AG08396 (cell line): ENCODE measurements around the gene GUCA1C.

Experiments used
- DNase-seq: peaks from one replicate; pipeline ENCODE4 v3.0.0; 2012; ENCODE audit warnings: low spot score, mixed read lengths

The GUCA1C gene, protein sequence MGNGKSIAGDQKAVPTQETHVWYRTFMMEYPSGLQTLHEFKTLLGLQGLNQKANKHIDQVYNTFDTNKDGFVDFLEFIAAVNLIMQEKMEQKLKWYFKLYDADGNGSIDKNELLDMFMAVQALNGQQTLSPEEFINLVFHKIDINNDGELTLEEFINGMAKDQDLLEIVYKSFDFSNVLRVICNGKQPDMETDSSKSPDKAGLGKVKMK

DNA sequence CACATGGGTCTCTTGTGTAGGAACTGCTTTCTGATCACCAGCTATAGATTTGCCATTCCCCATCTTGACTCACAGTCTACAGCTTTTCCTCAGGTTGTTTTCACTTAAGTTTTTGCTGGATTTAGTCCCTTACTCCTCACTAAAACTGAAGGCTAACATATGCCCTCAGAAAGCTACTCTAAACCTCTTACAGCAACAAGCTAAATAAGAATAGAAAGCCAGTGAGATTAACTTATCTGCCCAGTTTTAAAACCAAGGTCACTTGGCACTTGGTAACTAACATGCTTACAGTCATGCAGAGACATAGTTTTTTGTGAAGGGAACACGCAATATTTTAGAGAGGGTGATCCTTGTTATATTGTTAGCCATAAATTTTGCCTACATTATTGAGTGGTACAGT is at the start of gene GUCA1C:
TSS of gene GUCA1C (minus strand) at position 180 of the 400 bp plus-strand sequence. CDS start at position 63, 117 bp downstream.
- DNase-seq: no peak

DNA sequence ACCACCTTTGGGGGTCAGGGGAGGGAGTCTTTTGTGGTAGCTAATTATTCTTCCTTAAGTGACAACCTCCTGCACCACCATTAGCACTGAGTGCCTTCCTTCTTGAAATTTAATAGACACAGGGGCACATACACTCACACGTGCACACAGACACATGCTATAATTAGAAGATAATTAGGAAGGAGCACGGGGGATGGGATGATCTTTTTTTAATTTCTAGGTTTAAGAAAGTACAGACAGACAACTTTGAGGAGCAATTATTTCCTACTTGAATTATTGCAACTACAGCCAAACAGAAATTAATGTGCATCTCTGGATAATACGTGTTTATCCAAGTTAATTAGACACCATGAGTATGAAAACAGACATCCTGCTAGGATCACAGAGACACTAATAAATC is 44.8 kb upstream of the GUCA1C start:
- DNase-seq: no peak

DNA sequence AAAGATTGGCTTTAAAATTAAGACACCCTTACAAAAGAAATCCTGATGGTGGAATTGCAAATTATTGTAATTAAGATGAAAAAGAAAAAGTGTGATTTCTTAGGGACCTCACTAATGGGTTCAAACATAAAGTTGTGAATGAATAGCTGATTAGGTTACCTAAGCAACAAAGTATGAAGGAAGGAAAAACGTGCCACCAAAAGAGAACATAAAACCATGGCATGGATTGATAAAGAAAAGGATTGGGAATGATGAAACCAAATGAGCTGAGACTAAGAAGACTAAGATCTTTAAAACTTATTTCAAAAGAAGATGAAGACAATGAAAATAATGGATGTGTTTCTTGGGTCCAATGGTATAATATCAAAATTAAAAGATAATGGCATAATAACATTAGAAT is 32.2 kb upstream of the GUCA1C start:
- no peak for DNase-seq

DNA sequence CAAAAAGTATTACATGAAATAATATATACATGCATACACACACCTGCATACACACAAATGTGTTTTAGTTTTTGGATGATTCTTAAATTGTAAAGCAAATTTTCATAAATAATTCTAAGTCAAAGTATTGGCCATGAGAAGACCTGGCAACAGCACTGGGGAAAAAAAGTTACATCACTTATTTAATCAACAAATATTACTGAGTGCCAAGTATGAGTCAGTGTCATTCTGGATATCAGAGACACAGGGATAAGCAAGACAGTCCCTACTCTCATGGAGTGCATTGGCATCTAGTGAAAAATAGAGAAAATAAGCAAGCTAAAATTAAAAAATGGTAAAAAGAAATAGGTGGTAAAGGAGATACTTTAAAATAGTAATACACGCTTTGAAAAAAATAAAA is 29.4 kb upstream of the GUCA1C start:
- DNase-seq: no peak

DNA sequence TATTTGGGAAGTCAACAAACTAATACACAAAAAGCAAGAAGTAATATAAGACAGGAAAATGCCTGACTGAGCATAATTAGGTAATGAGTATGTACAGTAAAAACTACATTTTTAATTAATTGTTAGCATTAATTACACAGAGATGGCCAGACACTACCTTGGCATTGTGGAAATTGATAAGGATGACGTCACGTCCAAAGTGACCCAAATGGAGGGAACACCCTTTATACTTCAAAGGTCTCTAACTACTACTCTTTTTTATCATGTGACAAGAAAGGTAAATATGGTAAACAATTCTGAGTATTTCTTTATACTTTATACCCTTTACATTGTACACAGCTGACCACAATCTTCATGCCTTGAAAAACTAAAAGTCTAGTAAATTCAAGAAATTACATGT is 22.4 kb upstream of the GUCA1C start:
- DNase-seq: no peak

DNA sequence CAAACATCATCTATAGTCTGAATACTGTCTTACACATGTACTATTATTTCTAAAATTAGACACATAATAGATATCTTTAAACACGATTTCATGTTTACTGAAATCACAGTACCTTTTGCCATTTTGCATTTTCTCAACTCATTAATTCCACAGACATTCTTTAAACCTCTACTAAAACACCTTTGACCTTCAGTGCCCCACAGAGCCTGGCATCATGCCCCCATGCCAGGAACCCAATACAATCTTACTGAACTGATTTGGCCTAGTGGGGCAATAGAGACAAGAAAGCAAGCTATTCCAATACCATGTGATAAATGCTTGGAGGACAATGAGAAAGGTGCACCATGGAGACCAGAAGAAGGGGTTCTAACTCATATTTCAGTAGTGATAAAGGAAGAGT is 19.3 kb upstream of the GUCA1C start:
- DNase-seq: no peak

DNA sequence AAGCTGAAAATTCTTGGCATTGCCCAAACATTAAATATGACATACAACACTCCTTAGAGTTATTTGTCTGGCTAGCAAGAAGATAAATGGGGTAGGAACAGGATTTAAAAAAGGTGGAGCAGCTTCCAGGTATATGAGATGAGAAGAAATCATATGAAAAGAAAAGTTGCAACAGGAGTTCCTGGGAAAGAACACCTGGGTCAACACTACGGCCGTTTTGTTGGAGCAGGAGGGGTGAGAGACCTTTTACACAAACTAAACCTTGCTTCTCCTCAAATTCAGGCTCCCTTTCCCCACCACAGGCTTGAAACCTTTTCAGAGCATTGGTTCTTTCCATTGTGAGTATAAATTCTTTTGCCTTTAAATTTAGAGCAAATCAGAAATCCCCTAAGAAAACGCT is 18.8 kb upstream of the GUCA1C start:
- DNase-seq: no peak

DNA sequence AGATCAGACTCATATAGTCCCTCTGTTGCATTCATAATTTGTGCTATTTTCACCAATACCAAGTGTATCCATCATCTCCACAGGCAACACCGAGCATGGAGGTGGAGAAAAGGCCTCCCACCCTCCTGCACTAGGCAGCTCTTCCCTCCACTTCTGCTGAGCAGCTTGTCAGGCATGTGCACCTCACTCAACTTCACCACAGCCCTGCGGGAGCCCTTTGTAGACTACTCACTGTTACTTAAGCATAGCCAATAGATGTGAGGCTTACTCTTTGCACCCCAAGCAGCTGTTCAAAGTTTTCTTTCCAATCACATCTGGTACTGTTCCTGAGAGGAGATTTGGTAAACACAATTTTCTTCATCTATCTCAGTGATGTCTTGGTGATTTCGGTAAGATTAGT is 16.9 kb upstream of the GUCA1C start:
- DNase-seq: no peak

DNA sequence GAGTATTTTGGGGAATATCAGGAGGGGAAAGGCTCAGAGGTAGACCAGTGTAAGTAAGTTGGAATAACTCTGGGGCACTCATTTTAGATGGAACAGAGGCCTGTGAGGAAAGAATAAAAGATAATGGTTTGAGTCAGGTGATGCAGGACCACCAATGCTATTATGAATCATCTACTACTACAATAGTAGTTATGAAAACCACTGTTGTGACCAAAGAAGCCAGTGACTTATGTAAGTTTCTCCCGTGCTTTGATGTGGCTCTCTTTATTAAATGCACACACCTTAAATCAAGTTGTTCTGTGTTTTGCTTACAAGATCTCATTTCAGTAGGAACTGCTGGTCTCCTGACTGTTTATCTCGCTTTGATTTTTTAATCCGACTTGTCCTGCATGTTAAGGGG is 13.1 kb upstream of the GUCA1C start:
- no peak for DNase-seq

DNA sequence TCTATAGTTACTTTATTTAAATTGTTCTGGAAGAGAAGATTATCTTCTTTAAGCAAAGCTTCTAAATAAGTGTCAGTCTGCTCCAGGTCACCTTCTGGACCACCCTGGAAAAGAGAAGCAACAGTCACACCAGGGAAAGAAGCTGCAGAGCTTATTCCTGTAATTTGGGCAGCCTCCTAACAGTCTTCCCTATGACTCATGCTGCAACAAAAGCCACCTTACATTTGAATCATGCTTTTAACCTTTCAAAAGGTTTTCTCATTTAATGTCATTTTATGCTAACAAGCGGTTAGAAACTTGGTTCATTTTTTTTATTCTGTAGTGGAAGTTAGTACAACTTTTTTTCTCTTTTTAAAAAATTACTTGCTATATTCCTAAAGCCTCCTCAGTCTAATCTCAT is 5.3 kb upstream of the GUCA1C start:
- no peak for DNase-seq

DNA sequence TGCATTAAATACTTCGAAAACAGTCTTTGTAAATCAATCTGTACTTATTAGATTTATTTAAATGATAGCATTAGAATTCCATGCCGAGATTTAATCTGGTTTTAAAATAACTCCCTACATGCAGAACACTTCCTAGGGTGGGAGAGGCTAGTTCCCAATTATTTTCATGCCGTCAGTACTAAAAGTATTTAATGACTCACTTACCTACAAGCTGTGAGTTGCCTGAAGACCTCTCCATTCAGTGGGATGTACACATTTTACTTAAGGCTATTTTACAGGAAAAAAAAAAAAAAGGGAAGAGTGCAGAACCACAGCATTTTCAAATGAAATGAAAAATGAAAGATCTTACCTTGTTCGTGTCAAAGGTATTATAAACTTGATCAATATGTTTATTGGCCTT is 469 bp downstream of the GUCA1C start:
- DNase-seq: no peak

DNA sequence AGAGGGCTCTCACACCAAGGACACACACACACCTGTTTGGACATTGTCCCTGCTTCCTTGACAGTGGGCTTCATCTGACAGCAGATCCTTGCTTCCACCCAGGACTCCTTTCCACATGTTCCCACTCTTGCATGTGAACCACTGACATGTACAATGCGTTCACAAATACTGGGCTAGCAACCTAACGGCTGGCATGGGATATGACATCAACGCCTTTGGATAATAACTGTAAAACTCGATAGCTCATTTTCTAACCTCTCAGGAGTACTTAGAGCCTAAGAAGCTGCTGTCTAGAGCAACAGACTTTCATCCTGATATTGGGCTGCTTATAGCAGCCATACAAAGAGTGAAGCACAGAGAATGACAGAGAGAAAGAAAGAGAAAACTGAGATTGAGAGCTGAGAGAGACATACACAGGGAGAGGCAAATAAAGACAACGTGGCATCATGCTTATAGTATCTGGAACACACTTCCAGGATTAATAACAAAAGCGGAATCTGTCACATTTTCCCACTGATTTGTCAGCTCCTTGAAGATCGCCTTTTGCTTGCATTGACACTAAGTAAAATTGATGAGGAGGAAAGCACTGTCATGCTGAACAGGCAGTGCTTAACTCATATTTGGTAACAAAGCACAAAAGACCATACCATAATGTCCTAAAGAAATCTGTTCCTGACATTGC is 1.7 kb downstream of the GUCA1C start:
- DNase-seq: no peak

DNA sequence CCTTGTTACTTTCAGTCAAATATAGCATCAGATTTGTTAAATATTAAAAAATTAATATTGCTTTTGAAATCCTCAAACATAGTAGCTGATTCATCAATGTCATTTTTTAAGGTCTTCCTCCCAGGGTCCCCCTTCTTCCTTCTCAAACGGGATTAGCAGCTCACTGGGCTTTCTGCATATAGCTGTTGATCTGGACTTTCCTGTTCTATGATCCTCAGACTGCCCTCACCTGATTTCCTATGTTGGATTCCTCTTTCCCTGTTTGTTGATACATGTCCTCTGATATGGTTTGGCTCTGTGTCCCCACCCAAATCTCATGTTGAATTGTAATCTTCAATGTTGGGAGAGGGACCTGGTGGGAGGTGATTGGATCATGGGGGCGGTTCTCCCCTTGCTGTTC is 5.8 kb downstream of the GUCA1C start:
- DNase-seq: no peak

DNA sequence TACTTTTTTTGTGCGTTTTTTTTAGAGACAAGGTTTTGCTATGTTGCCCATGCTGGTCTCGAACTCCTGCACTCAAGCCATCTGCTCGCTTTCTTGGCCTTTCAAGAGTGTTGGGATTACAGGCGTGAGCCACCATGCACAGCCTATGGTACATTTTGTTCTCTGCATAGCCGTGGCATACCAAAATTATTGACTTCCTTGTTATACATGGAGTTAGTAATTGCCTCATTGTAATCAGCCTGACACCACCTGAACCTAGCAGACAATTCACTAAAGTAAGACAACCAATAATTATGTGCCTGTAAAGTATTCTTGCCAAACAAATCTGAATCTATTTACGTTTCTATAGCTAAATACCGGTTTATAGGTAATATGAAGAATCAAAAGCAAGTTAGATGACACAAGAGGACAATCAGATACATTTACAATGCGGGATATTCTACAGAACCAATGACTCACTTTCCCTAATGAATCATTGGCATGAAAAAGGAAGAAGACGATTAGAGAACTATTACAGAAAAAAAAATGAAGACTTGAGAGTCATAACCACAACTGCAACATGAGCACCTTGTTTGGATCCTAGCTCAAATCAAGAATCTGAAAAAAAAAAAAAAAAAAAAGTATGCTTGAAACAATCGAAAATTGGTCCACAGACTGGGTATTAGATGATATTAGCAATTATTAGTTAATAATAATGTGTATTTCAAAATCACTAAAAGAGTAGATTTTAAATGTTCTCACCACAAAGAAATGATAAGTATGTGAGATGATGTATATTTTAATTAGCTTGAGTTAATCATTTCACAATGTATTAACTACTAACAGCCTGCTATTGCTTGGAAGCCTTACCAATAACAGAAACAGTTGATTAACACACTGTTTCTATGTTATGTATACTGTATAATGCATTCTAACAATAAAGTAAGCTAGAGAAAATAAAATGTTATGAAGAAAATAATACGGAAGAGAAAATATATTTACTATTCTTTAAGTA is 7.1 kb downstream of the GUCA1C start:
- no peak for DNase-seq

DNA sequence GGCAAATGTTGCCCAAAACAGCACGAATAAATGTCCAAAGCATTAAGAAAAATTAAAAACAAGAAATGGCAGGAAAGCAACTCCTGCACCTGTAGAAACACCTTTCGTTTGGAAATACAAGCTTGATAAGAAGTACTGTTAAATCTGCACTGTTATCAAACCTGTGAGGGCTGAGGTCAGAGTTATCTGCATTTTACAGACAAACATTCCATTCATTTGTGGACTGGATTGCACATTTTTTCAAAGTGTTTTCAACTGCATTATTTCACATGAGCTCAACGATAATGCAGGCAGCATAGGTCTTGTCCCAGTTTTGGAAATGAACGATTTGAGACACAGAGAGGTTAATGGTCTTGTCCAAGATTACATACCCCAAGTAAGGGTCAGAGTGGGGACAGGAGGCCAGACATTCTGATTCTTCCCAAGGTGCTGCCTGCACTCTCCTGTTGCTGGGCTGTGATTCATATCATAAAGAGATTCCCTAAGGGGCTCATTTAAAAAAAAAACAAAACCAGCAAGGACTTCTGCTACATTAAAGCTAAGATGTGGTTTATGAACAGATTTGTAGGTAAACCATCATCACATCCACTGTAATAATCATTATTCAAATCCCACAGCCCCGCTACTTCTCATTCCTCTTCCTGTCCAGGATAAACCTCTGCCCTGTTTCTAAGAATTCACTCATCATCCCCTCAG is 13.0 kb downstream of the GUCA1C start:
- DNase-seq: no peak

DNA sequence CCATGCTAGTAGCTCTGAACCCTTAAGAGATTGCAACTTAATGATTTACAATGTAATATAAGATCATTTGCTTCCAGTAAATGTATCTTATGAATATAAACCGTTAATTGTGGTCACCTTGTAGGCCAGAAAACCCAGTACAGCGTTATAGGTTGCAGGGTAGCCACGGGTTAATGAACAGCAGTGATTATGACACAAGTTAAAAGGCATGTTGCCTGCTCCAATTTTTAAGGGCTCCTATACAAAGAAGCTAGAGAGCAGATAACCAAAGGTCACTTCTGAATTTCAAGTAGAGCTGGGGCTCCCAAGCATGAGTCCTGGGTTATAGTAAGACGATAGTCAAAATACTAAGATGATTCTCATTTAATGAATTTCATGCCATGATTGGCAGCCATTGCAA is 13.5 kb downstream of the GUCA1C start:
- no peak for DNase-seq

DNA sequence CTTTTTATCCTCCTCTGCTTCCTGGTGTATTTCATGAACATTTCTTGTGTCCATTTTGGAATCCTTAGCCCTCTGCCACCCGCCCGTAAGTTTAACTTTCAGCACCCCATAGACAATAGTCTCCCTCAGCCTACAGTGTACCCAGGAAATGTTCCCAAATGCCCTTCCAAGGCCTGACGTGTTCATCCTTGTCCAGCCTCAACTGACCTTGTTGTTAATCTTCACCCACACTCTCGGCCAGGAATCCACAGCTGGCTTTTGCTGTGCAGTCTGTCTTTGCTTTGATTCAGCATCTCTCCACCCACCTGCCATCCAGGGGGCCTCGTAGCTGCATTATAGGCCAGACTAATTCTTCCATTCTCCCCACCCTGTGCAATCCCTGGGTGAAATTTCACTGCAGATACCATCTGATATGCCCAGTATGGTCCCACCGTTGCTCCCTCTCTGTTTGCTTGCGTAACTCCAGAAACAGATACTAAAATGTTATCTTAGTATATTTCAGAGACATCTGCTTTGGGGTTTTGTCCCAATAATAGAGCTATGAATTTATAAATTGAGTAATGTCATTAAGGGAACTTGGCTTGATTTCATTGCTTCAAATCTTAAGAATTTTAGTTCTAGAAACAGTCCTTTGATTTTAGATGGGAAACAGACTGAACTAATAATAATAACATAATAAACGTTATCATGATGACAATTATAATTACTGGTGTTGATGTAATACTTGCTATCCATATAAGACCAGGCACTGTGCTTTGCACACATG is 16.6 kb downstream of the GUCA1C start:
- DNase-seq: no peak

DNA sequence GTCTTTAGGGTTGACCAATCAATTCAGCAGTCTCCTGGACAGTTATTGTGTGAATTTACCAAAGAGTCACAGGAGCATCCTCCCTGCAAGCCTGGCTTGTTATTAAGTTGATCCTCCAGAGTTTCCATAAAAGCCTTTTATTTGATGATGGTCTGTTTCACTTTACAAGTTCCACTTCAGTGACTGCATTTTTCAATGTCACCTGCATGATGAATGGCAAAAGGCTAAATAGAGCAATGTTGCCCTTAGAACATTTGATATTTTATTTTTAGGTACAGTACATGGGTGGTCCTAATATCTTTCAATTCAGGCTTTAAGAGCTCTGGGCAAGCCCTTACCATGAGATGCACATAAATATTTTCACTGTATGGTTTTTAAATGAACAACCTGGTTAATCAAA is 22.6 kb downstream of the GUCA1C start:
- DNase-seq: no peak

DNA sequence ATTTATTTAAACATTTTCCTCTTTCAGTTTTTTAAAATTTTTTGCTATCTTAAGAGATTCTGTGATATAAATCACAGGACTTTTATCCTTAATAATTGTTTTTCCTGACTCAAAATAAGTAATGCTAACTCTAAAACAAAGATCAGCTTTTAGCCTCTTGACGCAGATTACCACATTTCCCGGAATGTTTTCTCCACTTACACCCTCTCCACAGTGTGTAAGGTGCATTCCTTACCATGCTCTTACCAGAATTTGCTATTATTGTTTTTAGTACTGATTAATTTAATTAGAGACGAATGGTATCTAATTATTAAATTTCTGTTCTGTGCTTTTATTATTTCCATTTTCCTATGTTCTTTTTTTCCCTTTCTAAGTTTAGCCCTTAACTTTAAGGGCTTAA is 34.8 kb downstream of the GUCA1C start:
- no peak for DNase-seq

DNA sequence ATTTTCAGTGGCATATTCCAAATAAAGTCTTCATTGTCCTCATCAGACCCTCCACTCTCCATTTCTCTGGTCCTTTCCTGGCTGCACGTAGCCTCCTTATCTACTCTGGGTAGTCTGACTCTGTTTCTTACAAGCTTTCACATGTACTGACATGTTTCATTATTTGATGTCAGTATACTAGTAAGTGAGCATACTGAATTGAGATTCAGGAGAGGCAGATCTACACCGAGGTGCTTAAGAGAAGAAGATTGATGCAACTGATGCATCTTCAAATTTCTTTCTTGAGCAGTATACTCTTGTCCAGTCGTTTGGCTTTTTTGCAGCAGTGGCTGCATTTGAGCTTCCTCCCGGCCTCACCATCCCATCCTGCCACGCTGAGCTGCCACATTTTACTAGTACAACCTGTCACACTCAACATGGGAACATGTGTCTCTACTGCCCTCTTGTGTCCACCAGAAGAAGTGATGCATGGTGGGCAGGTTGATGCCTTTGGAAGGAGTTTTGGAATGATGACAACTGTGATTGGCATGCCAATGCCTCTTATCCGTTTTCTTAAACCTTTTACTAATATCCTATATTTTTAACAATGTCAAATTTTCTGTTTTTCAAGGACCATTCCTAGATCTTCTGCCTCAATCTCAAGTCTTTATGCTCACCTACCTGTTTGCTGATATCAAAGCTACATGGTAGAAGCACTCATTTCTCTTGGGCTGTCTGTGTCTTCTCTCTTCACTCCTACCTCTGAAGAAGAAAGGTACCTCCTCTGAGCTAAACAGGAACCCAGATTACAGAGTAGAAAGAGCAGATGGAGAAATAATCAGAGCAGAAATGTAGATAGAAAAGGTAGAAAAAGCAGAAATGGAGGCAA is 38.7 kb downstream of the GUCA1C start:
- DNase-seq: peak; percentile 69

DNA sequence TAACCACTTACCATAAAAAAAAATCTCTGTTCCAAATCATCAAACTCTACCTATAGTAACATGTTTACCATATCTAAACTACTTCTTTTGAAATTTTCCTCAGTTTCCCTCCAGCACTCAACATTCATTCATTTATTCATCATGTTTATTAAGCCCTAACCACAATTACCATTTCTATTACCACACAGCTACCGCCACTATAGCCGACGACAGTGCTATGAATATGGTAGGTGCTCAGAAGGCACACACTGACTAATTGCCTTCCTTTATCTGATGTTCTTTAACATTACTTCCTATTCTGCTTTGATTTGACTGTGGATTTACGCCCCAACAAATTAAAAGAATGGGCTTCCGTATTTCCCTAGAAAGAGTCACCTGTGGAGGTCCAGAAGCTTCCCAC is 43.9 kb downstream of the GUCA1C start:
- no peak for DNase-seq
